22Rv1 (cell line): Measurements from ENCODE around the gene RUBCNL.

Experiments used
- CTCF ChIP-seq: fragments of 450-650 bp; IDR thresholded peaks from 2 replicates; pipeline ENCODE4 v1.5.1; 2017; ENCODE audit warnings: mild to moderate bottlenecking
- ZFX ChIP-seq: fragments of 450-650 bp; IDR thresholded peaks from 2 replicates; pipeline ENCODE4 v1.6.1; 2017; ENCODE audit warnings: antibody characterized with exemption, borderline replicate concordance

GRCh38 chr13:46337700-46338099, 49.4 kb downstream of the RUBCNL start:
- TF ChIP-seq CTCF, result no peak
- TF ChIP-seq ZFX, result no peak
